Measurements from ENCODE around the gene HBB. TPM values are rescaled to one million over a fixed set of nuclear protein-coding genes. Genes with fewer than 3 reads are reported as not detected.

The HBB gene
- total RNA-seq, 2 donors from 2014 or later, result 1,514 to 1,650 TPM

- Histone ChIP-seq H3K27me3 (no peaks in the 10 kb centered on the region), H3K9me3 (peaks cover 0 to 3% of the 10 kb centered on the region in 2 donors), H3K36me3 (no peaks in the 10 kb centered on the region), H3K27ac (no peak overlapping the region), H3K4me1 (no peaks in the 10 kb centered on the region), H3K4me3 (no peak overlapping the region)
- TF ChIP-seq, protein P1, sequence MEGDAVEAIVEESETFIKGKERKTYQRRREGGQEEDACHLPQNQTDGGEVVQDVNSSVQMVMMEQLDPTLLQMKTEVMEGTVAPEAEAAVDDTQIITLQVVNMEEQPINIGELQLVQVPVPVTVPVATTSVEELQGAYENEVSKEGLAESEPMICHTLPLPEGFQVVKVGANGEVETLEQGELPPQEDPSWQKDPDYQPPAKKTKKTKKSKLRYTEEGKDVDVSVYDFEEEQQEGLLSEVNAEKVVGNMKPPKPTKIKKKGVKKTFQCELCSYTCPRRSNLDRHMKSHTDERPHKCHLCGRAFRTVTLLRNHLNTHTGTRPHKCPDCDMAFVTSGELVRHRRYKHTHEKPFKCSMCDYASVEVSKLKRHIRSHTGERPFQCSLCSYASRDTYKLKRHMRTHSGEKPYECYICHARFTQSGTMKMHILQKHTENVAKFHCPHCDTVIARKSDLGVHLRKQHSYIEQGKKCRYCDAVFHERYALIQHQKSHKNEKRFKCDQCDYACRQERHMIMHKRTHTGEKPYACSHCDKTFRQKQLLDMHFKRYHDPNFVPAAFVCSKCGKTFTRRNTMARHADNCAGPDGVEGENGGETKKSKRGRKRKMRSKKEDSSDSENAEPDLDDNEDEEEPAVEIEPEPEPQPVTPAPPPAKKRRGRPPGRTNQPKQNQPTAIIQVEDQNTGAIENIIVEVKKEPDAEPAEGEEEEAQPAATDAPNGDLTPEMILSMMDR (IDR thresholded peaks at IDR 0.05), result no peak
- no peak for DNase-seq (ENCODE audit: low spot score)
Observed at GRCh38 chr11:5196067-5196466, 30.8 kb downstream of the HBB start.

DNA sequence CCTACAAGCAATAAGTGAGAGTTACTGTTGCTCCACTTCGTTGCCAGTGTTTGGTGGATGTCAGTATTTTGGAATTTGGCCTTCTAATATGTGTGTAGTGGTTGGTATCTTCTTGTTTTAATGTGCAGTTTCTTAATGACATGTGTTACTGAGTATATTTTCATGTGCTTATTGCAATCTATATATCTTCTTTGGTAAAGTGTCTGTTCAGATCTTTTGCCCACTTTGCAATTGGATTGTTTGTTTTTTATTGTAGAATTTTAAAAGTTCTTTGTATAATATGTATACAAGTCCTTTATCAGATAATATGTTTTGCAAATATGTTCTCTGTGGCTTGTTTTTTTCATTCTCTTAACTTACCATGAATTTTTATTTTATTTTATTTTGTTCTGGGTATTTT, 34.1 kb downstream of the HBB start:
- H3K4me3 ChIP-seq, result no peak overlapping the region
- H3K27me3 ChIP-seq, result no peaks in the 10 kb centered on the region
- H3K9me3 ChIP-seq, result peaks cover 3 to 4% of the 10 kb centered on the region in 2 donors
- H3K27ac ChIP-seq, result no peak overlapping the region
- no peak for DNase-seq (ENCODE audit: low spot score)
- H3K36me3 ChIP-seq, result no peaks in the 10 kb centered on the region
- no peaks in the 10 kb centered on the region for H3K4me1 ChIP-seq
- TF ChIP-seq, protein P1 (IDR thresholded peaks at IDR 0.05), result no peak

- peaks cover 3 to 4% of the 10 kb centered on the region in 2 donors for H3K9me3 ChIP-seq
- H3K36me3 ChIP-seq, result no peaks in the 10 kb centered on the region
- H3K4me3 ChIP-seq, result no peak overlapping the region
- no peak overlapping the region for H3K27ac ChIP-seq
- H3K27me3 ChIP-seq, result no peaks in the 10 kb centered on the region
- no peak for DNase-seq (ENCODE audit: low spot score)
- TF ChIP-seq, protein P1 (IDR thresholded peaks at IDR 0.05), result no peak
- H3K4me1 ChIP-seq, result no peaks in the 10 kb centered on the region
Observed at GRCh38 chr11:5188201-5188600, 38.7 kb downstream of the HBB start.

DNA sequence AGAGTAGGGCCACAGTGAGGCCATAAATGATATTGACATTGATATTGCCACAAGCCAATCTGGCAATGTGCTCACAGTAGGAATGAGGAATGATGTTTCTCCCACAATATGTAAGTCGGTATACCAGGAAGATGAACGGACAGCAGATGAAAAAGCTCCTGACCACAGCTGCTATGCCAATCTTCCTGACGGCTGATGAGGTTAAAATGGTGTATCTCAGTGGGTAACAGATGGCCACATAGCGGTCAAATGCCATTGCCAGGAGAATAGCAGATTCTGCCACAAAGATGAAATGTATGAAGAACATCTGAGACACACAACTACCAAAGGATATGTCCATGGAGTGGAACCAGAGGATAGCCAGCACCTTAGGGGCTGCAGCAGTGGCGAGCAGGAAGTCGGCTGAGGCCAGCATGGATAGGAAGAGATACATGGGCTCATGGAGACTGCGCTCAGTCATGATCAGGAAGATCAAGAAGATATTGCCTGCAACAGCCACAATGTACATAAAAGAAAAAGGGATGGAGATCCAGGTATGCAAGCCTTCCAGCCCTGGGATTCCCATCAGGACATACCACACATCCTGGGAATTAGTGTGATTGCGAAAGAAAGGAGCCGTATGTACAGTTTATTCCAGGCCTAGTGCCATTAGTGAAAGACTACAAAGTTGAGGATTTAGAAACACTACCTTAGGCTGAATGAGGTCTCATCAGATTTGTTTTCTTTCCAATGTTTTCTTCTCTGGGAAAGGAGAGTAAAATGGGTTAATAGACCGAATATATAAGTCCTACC, 48.6 kb downstream of the HBB start:
- TF ChIP-seq, protein P1 (IDR thresholded peaks at IDR 0.05), result no peak
- Histone ChIP-seq H3K36me3 (no peaks in the 10 kb centered on the region), H3K4me1 (no peaks in the 10 kb centered on the region), H3K4me3 (no peak overlapping the region), H3K27ac (no peak overlapping the region), H3K27me3 (no peaks in the 10 kb centered on the region), H3K9me3 (no peaks in the 10 kb centered on the region)
- no peak for DNase-seq (ENCODE audit: low spot score)

Other genes with a start within 250 kb of the HBB start
- gene OR51L1, start 232.2 kb downstream of the HBB start, total RNA-seq, result not detected
- gene OR52J3, start 180.5 kb downstream of the HBB start, total RNA-seq, result not detected
- gene OR52E2, start 167.4 kb downstream of the HBB start, total RNA-seq, result not detected
- not detected for gene OR52E1, start 157.5 kb downstream of the HBB start, total RNA-seq
- gene OR52A5, start 88.7 kb downstream of the HBB start, total RNA-seq, result not detected
- gene OR52A1, start 72.3 kb downstream of the HBB start, total RNA-seq, result not detected
- gene OR51V1, start 26.4 kb downstream of the HBB start, total RNA-seq, result not detected
- 1 to 10 TPM; 2.1 to 2.4 TPM for gene HBD, start 7.4 kb upstream of the HBB start, total RNA-seq
- not detected for gene HBG1, start 22.8 kb upstream of the HBB start, total RNA-seq
- under 1 TPM in 1 of 2 donors, not detected in 1; 0.90 TPM for gene HBG2, start 27.7 kb upstream of the HBB start, total RNA-seq
- not detected for gene HBE1, start 42.9 kb upstream of the HBB start, total RNA-seq
- not detected for gene OR51B4, start 74.9 kb upstream of the HBB start, total RNA-seq
- not detected for gene OR51B2, start 97.2 kb upstream of the HBB start, total RNA-seq
- gene OR51B5, start 116.5 kb upstream of the HBB start, total RNA-seq, result not detected
- gene OR51B6, start 124.4 kb upstream of the HBB start, total RNA-seq, result not detected
- gene OR51M1, start 156.7 kb upstream of the HBB start, total RNA-seq, result not detected
- not detected for gene OR51Q1, start 195.0 kb upstream of the HBB start, total RNA-seq
- gene OR51I1, start 214.4 kb upstream of the HBB start, total RNA-seq, result not detected
- not detected for gene OR51I2, start 222.3 kb upstream of the HBB start, total RNA-seq